Ammon's horn (tissue), 1 donor: ENCODE results near the gene COA7.
A peak's percentile ranks its signal among the peaks of the same experiment; 100 is the strongest.

Source experiments
- DNase-seq: peaks from one replicate; pipeline ENCODE4 v3.0.0-alpha.2; 2016; ENCODE audit warnings: low spot score

The COA7 gene

GRCh38 chr1:52669696-52670095 is 28.5 kb downstream of the COA7 start:
- DNase-seq: no peak

DNA sequence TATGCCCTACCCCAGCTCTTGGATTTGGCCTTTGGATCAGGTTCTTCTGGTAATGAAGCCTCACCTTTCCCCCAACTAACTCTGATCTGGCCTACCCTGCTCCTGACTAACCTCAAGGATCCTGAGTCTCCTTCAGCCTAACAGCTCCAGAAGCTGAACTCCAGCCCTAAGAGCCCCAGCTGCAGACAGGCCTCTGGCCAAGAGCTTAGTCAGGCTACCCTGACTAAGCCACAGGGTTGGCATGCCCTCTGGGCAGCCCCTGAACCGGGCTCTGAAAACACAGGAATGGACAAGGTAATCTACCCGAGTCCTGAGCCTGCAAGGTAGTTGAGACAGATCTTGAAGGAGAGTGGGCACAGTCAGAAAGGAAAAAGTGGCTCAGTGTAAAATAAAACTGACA is 29.4 kb downstream of the COA7 start:
- DNase-seq: no peak

- DNase-seq: no peak
Observed at GRCh38 chr1:52667984-52668383, 30.2 kb downstream of the COA7 start.

GRCh38 chr1:52667290-52667689 is 30.9 kb downstream of the COA7 start:
- no peak for DNase-seq

- DNase-seq: no peak
Observed at GRCh38 chr1:52665006-52665941, 32.9 kb downstream of the COA7 start.

DNA sequence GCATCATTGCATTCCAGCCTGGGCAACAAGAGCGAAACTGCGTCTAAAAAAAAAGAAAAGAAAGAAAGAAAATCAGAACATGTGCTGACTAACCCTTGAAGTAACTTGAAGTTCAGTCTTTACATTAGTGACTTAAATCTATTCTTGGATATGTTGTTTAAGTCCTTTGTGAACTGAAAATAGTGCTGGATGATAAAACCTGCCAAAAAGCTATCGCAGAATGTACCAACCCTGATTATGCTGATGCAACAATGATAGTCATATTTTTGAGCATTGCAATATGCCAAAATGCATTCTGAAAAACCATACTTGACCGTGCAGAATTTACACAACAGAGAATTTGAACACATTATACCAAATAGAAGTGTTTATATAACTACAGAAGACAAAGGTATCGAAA is 34.4 kb downstream of the COA7 start:
- DNase-seq: no peak

- DNase-seq: no peak
Observed at GRCh38 chr1:52662645-52663313, 35.4 kb downstream of the COA7 start.

DNA sequence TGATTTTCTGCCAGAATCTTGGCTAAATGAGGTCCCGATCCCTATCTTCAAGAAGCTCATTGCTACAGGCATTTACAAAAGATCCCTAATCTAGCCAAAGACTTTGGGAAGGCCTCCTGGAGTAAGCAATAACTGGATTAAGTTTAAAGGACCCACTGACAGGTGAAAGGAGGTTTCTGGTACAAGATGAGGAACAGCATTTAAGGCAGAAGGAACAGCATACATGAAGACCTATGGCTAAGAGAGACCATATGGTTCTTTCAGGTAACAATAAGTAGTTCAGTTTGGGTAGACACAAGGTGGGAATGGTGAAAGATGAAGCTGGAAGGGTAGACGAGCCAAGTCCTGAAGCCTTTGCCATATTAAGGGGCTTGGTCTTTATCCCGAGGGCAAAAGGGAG is 37.3 kb downstream of the COA7 start:
- no peak for DNase-seq

- DNase-seq: no peak
Observed at GRCh38 chr1:52659851-52660596, 38.1 kb downstream of the COA7 start.

- DNase-seq: no peak
Observed at GRCh38 chr1:52659356-52659755, 38.8 kb downstream of the COA7 start.

DNA sequence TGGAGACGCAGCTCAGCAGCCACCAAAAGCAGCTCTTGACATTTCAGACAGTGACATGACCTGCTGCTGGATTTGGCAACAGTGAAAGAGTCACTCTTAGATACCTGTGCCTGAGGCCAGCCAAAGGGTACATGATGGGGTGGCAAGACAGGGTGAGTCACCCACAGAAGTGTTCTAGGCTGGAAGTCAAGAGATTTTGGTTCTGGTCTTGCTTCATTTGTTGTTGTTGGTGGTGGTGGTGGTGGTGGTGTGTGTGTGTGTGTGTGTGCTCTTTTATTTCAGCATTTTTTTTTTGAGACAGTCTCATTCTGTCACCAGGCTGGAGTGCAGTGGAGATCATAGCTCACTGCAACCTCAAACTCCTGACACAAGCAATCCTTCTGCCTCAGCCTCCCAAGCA is 39.4 kb downstream of the COA7 start:
- DNase-seq: no peak

DNA sequence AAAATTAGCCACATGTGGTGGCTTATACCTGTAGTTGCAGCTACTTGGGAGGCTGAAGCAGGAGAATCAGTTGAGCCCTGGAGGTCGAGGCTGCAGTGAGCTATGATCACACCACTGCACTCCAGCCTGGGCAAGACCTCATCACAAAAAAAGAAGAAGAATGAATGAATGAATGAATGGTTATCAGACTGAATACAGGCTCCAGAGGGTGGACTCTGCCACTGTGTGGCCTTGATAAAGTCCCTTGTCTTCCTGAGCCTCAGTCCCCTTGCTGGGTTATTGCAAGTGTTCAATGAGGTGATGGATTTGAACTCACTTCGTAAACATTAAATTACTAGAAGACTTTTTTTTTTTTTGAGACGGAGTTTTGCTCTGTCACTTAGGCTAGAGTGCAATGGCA is 40.4 kb downstream of the COA7 start:
- no peak for DNase-seq

DNA sequence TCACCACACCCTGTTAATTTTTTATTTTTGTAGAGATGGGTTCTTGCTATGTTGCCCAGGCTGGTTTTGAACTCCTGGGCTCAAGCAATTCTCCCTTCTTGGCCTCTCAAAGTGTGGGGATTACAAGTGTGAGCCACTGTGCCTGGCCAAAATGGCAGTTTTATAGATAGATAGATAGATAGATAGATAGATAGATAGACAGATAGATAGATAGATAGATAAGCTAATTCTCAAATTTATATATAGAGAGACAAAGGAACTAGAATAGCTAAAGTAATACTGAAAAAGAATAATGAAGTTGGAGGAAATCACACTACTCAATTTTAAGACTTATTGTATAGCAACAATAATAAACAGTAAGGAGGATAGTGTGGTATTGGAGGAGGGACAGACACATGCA is 44.1 kb downstream of the COA7 start:
- no peak for DNase-seq

GRCh38 chr1:52653207-52653849 is 44.8 kb downstream of the COA7 start:
- no peak for DNase-seq

DNA sequence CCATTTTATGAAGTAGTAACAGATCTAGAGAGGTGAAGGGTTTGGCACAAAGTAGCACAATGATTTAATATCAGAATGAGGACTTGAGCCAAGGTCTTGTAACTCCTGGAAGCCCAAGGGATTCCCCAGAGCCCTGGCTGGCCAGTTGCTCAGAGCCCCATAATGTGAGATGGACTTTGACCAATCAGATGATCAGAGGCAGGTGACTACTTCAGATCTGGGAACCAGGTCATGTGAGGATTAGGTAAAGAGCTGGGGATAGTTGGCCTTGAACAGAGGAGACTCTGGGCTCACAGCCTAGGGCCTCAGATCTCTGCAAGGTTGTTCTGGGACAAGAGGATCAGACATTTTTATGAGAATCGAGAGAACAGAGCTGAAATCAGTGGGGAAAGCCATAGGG is 46.2 kb downstream of the COA7 start:
- DNase-seq: no peak

DNA sequence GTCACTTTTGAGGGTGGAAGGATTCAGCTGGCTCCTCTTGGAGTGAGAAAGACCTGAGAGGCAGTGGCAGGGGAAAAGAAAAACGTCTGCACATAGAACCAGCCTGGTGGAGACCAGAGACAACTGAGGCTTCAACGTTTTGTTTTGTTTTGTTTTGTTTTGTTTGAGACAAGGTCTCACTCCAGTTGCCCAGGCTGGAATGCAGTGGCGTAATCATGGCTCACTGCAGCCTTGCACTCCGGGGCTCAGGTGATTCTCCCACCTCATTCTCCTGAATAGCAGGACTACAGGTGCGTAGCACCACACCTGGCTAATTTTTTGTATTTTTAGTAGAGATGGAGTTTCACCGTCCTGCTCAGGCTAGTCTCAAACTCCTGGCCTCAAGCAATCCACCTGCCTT is 52.9 kb downstream of the COA7 start:
- no peak for DNase-seq

DNA sequence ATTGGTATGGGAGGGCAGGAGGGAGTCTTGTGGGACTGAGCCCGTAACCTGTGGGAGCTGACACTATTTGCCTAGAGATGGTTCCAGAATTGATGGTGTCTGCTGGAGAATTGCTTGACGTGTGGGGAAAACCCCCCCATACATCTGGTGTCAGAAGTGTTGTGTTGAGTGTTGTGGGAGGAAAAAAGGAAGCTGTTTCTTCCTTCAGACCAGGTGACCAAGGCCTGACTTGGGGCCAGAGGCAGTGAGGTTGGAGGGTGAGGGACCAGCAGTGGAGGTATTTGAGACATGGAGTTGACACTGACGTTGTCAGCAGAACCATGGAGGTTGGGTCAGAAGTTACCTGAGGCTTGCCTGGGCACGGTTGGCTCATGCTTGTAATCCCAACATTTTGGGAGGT is 56.8 kb downstream of the COA7 start:
- DNase-seq: no peak

DNA sequence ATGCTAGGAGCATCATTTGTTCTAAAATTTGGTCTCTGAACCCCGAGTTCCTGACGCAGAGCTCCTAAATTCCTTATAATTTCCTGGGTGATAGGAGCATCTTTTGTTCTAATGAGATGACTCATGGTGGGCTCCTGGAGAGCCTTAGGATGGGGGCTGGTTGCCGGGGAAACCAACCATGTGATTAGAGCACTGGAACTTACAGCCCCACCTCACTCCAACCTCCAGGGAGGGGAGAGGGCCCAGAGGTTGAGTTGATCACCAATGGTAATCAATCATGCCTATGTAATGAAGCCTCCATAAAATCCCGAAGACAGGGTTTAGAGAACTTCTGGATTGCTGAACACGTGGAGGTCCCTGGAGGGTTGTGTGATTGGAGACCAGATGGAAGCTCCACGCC is 57.5 kb downstream of the COA7 start:
- no peak for DNase-seq

- DNase-seq: no peak
Observed at GRCh38 chr1:52637946-52638345, 60.2 kb downstream of the COA7 start.

DNA sequence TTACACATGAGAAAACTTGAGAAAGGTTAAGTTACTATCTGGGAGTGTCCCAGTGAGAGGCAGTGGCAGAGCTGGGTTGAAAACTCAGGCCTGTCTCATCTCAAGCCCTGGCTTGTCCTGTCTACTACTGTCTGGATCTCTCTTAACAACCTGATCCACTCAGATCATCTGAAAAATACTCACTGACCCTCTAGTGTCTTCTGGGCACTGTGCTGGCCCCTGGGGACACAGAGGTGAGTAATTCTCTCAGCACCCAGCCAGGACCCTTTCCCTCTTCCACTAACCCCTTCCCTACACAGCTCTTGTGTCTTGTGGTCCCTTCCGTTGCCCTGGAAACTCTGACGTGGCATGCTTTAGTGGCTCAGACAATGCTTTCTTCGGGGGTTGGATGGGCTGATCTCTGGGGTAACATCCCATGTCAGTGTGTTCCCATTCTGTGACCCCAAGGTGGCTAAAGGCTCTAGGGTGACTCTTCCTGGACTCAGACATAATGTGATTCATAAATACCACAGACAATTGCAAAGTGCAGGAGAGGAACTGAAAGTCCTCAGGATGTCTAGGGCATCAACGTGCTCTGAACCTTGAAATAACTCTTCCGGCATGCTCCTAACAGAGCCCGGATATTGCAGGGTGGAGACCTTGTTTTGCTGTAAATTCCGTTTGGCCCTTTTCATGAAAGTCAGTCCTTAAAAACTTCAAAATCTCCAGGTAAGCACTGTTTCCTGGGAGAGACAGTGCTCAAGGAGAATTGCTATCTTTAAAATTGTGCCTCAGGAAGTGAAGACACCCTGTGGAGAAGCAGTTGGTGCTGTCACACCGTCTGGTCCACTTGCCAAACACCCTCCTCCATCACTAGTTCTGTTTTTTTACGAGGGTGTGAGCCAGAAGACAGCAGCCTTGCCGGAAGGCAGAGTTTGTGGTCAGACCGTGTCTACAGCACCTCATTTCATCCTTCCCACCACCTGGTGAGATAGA is 61.1 kb downstream of the COA7 start:
- peak; percentile 37 for DNase-seq
